ENCODE results near the gene HIP1.

DNA sequence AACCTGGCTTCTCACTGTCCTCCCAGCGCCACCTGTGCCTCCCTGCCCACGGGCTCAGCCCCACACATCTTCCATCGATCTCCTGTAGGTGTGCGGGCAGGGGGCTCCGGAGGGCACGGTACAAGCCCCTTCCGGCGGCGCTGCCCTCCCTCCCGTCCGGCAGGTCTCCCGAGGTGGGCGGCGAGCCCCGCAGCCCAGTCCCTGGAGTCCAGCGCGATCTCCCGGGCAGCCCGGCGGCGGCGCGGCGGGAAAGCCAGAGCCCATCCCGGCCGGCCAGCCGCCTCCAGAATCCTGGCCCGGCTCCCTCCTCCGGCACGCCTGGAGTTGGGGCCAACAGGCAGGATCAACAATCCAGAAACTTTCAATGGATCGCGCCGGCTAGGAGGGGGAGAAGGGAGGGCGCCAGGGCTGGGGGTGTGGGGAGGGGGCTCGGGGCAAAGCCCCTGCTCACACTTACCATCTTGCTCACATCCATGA is 100.1 kb downstream of the HIP1 start:
- TF ChIP-seq EZH2 (IDR thresholded peaks at IDR 0.05; ENCODE audit: low read depth), result no peak
- TF ChIP-seq, protein P1, sequence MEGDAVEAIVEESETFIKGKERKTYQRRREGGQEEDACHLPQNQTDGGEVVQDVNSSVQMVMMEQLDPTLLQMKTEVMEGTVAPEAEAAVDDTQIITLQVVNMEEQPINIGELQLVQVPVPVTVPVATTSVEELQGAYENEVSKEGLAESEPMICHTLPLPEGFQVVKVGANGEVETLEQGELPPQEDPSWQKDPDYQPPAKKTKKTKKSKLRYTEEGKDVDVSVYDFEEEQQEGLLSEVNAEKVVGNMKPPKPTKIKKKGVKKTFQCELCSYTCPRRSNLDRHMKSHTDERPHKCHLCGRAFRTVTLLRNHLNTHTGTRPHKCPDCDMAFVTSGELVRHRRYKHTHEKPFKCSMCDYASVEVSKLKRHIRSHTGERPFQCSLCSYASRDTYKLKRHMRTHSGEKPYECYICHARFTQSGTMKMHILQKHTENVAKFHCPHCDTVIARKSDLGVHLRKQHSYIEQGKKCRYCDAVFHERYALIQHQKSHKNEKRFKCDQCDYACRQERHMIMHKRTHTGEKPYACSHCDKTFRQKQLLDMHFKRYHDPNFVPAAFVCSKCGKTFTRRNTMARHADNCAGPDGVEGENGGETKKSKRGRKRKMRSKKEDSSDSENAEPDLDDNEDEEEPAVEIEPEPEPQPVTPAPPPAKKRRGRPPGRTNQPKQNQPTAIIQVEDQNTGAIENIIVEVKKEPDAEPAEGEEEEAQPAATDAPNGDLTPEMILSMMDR (conservative IDR thresholded peaks at IDR 0.05), result no peak

Measured in PC-9 (cell line).